GM21619 (cell line): ENCODE results near the gene CYB5D1.
"Not testable (repeated sequence)": the region's sequence is repeated elsewhere in the genome, so short reads cannot be mapped to it uniquely, and the experiment has no call there.

Experiments
- ATAC-seq: cut with Tn5 transposase; IDR thresholded peaks from one replicate; pipeline ENCODE4 v1.9.1; 2021; ENCODE audit not compliant: unreplicated experiment

Gene CYB5D1

GRCh38 chr17:7856011-7856810 lies 1.6 kb upstream of the CYB5D1 start:
- no peak for ATAC-seq

DNA sequence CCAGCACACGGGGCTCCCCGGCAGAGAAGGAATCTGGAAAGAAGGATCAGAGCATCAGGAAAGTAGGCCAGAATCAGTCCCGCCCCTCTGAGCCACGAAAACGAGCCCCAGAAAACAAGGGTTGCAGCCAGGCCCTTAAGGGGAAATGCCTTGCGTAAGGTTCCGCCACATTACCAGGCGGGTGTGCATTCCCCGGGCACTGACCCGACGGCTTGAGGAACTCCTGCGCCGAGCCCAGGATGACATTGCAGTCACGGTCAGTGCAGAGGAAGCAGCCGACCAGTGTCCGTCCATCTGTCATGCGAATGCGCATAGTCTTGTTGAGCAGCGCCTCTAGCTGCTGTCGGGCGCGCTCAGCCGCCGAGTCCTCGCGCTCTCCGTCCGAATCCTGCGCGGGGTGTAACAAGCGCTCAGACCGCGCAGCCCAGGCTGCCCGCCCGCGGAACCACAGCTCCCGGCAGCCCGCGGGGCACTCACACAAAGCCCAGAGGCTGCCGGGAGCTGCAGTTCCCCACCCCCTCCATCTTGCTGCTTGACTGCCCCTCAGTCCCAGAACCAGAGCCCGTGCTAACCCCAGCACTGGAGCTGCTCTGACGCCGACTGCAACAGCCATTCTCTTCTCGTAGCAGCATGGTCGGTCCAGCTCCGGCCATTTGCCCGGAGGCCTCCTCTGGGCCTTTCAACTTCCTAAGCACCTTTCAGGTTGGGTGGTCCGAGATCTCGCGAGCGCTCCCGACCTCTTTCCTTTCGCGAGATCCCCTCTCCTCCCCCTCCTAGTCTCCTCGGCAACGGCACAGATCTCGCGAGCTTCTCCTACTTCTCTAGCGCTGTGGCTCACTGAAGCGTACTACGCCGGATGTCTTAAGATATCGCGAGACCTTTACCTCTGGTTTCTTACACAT lies 741 bp upstream of the CYB5D1 start, which contains the start of gene NAA38:
TSS of gene NAA38 (minus strand) at position 749 of the 902 bp plus-strand sequence. CDS start at position 653, 96 bp downstream.
- ATAC-seq: peak; percentile 76

GRCh38 chr17:7858522-7858810 lies 663 bp downstream of the CYB5D1 start:
- ATAC-seq: no peak

GRCh38 chr17:7859028-7859427 lies 1.2 kb downstream of the CYB5D1 start:
- no peak for ATAC-seq

GRCh38 chr17:7862692-7863437 lies 5.1 kb downstream of the CYB5D1 start:
- no peak for ATAC-seq

DNA sequence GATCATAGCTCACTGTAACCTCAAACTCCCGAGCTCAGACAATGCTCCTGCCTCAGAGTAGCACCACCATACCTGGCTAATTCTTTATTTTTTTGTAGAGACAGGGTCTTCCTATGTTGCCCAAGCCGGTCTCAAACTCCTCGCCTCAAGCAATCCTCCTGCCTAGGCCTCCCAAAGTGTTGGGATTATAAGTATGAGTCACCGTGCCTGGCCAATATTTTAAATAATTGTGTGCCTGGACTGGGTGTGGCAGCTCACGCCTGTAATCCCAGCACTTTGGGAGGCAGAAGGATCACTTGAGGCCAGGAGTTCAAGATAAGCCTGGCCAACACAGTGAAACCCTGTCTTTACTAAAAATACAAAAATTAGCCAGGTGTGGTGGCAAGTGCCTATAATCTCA lies 6.6 kb downstream of the CYB5D1 start:
- not testable (repeated sequence) for ATAC-seq

DNA sequence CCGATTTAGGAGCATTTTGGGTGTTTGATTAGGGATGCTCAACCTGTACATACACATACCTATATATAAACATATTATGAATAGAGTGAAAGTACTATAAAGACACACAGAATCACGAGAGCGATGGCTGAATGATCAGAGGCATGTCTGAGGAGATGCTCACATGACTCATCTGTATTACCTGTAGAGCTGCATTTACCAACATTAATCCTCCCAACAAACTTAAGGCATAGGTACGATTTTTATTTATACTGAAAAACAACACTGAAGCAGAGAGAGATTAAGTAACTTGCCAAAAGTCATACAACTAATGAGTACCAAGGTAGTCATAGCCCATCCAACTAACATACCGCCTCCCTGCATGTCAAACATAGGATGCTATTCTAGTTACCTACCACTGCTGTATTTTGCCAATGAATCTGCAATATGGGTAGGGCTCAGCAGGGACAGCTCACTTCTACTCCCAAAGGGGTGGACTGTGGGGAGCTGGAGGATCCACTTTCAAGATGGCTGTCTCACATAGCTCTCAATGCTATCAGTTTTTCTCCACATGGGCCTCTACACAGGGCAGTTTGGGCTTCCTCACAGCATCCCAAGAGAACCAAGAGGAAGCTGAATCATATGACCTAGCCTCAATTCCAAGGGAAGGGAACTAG lies 7.3 kb downstream of the CYB5D1 start:
- no peak for ATAC-seq

- ATAC-seq: no peak
Observed at GRCh38 chr17:7867881-7868329, 10.1 kb downstream of the CYB5D1 start.

GRCh38 chr17:7873051-7873450 lies 15.2 kb downstream of the CYB5D1 start:
- no peak for ATAC-seq

GRCh38 chr17:7875804-7876370 lies 18.1 kb downstream of the CYB5D1 start:
- no peak for ATAC-seq

- no peak for ATAC-seq
Observed at GRCh38 chr17:7878234-7878633, 20.4 kb downstream of the CYB5D1 start.

- no peak for ATAC-seq
Observed at GRCh38 chr17:7880076-7880868, 22.5 kb downstream of the CYB5D1 start.

DNA sequence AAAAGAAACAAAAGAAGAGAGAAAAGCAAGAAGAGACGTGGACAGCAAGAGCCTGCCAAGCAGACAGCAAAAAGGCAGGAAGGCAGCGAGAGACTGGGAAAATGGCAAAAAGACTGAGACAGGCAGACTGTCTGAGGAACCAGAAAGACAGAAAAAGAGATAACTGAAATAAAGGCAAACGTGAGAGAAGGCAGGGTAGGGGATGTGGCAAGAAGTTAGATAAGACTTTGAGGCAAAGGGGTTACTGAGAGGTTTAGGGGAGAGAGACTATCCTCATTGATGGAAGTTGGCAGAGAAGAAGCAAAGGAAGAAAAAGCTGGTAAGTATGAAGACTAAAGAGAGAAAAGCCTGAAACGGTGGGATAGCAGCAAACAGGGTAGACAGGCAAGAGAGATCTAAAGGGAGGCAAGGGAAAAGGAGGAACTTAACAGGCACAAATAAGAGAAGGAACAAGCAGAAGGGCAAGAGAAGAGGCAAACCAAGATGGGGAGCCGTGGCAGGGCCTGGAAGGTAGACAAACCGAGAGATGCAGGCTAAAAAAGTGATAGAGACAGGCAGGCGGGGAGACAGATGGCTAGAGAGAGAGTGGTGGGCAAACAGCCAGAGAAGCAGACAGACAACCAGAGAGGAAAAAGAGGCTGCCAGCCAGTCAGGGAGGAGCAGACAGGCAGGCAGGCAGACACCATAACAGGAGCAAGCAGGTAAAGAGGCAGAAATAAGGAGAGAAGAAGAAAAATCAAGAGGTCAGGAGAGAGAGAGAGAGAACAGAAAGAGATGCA lies 23.7 kb downstream of the CYB5D1 start:
- ATAC-seq: no peak

GRCh38 chr17:7882068-7882467 lies 24.3 kb downstream of the CYB5D1 start:
- ATAC-seq: no peak

DNA sequence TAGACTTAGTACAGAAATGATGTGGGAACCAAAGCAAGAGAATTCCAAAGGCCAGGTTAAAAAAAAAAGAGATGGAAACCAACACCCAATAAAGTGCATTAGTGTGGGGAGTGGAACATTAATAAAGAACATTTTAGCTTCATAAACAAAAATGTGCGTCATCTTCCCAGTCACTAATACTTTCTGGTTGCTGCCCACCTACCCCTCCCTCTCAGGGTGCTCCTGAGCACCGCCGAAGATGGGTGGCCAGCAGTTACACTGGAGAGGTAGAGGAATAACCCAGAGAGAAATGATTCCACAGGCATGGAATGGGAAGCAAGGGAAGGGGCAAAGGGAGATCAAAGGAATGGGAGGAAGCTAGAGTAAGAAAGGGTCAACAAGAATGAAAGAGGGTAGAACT lies 24.8 kb downstream of the CYB5D1 start:
- no peak for ATAC-seq

DNA sequence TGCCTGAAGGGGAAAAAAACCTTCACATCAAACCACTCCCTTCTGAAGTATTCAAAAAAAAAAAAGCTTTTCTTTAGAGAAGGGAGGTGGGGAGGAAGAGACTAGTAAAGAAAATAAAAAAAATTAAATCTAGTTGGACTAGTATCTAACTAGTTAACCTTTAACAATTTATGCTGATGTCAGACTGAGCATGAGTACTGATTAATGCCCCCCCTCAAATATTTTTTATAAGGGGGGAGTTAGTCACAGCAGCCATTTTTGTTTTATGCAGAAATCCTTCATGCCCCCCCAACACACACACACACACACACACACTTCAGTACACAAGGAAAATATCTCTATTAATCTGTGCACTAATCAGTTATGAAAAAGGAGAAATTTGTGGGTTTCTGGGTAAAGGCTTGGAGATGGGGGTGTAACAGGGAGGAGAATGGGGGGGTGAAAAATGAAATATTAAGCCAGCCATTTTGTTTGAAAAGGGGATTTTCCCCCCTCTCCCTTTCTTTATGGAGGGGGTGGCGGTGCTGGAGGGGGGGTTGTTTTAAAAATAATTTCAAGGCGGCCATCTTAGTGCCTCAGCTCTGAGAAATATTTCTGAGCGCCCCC lies 26.1 kb downstream of the CYB5D1 start:
- ATAC-seq: no peak

DNA sequence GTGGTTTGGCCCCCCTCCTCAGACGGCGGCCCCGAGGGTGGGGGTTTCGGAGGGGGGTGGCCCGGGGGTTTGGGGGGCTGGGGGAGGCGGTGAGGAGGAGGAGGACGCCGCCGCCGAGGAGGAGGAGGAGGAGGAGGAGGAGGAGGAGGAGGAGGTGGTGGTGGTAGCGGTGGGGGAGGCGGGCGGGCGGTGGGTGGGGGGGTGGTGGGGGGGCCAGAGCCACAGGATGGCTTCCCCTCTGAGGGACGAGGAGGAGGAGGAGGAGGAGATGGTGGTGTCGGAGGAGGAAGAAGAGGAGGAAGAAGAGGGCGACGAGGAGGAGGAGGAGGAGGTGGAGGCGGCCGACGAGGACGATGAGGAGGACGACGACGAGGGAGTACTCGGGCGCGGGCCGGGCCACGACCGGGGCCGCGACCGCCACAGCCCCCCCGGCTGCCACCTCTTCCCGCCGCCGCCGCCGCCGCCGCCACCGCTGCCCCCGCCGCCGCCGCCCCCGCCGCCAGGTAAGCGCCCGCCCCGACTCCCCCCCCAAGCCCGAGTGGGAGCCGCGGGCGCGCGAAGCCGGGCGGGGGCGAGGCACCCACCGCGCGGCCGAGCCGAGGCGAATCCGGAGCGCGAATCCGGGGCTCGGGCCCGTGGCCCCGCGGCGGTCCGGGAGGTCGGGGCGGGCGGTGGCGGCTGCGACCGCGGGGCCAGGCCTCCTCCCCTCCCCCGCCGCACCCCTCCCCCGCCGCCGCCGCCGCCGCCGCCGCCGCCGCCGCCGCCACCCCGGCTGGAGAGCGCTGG lies 27.0 kb downstream of the CYB5D1 start:
- ATAC-seq: no peak
